Measurements from ENCODE around the gene SRI. TPM values are rescaled to one million over a fixed set of nuclear protein-coding genes. Genes with fewer than 3 reads are reported as not detected.

SRI gene
- total RNA-seq, 2 donors from 2014 or later, result 609 to 801 TPM

DNA sequence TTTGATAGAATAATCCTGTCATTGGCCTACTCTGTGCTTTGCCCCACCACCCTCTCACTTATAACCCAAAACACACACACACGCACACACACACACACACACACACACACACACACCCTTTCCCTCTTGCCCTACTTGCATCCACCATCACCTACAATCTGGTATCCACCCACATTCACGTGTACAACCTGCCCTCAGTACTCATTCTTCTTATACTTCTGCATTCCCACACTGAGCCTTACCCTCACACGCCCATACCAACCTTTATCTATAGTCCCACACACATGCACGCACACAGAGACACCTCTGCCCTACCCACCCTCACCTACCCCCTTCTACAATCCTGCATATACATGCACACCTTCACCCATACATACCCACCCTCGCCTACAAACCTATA is 10.8 kb upstream of the SRI start:
- peak; percentile 51 for DNase-seq
- no peak for TF ChIP-seq CTCF (IDR thresholded peaks at IDR 0.05)
- Histone ChIP-seq H3K36me3 (no peaks in the 10 kb centered on the region), H3K27me3 (no peaks in the 10 kb centered on the region), H3K4me1 (no peaks in the 10 kb centered on the region), H3K9me3 (no peaks in the 10 kb centered on the region), H3K4me3 (no peak overlapping the region), H3K9ac (ENCODE audit: low read depth in 2 of 2, low read length in 2 of 2) (peak overlapping the region in 1 of 2 donors; percentile 19), H3K27ac (no peak overlapping the region)
- intact Hi-C loops (cut with DNase I), result no loop called here

DNA sequence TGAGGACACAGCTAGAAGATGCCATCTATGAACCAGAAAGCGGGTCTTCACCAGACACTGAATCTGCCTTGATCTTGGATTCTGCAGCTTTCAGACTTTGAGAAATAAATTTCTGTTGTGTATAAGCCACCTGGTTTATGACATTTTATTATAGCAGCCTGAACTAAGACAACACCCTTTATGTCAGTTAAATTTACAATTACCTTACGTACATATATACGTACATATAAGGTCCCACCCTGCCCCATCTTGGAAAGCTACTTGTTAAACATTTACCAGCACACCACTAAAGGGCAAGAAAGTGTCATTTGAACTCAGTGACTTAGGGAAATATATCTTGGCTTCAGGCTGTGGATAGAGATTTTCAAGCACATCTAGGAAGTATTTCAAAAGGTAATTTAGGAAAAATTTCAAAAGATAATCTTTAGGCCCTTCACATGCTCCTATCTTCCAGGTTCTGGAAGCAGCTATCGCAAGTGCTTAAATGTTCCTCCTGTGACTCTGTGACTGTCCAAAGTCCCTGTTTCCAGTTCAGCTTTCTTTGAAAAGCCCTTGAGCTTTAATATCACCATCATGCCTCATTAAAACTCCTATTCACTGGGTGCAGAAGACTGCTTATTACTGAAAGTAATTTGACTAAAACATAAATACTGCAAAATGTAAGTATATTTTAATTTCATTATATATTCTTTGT is 9.6 kb upstream of the SRI start:
- intact Hi-C loops (cut with DNase I), result no loop called here
- H3K4me1 ChIP-seq, result no peaks in the 10 kb centered on the region
- H3K9me3 ChIP-seq, result no peaks in the 10 kb centered on the region
- no peaks in the 10 kb centered on the region for H3K36me3 ChIP-seq
- H3K27me3 ChIP-seq, result no peaks in the 10 kb centered on the region
- no peak overlapping the region for H3K4me3 ChIP-seq
- peak; percentile 77 for DNase-seq
- TF ChIP-seq CTCF (IDR thresholded peaks at IDR 0.05), result no peak
- peak overlapping the region; percentile 78 for H3K27ac ChIP-seq
- H3K9ac ChIP-seq (ENCODE audit: low read depth in 2 of 2, low read length in 2 of 2), result peak overlapping the region; percentile 36 to 64

DNA sequence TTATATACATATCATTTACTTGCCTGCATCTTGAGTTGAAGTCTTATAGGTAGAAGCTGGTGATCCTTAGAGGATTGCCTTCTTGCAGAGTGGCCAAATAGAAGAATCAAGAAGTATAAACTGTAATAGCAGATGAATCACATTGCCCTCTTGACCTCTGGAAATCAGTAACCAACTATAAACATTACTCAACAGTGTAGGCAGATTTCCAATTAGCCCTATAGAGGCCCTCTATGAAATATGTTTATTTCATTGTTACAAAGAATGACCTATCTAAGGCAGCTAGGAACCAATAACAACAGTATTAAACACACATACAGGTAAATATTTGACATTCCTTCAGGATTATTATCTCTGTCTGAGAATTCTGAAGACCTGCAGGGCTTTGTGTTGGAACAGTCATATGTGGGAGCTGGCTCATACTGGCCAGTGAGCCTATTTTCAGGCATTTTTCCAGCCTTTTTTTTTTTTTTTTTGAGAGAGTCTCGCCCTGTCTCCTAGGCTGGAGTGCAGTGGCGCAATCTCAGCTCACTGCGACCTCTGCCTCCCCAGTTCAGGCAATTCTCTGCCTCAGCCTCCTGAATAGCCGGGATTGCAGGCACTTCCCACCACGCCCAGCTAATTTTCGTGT is 7.2 kb upstream of the SRI start:
- peak; percentile 82 for DNase-seq
- no peak for TF ChIP-seq CTCF (IDR thresholded peaks at IDR 0.05)
- Histone ChIP-seq H3K36me3 (no peaks in the 10 kb centered on the region), H3K27ac (peak overlapping the region; percentile 65), H3K4me3 (peak overlapping the region; percentile 16), H3K4me1 (no peaks in the 10 kb centered on the region), H3K9ac (ENCODE audit: low read depth in 2 of 2, low read length in 2 of 2) (peak overlapping the region in 1 of 2 donors; percentile 81), H3K9me3 (no peaks in the 10 kb centered on the region), H3K27me3 (no peaks in the 10 kb centered on the region)
- intact Hi-C loops (cut with DNase I), result no loop called here

DNA sequence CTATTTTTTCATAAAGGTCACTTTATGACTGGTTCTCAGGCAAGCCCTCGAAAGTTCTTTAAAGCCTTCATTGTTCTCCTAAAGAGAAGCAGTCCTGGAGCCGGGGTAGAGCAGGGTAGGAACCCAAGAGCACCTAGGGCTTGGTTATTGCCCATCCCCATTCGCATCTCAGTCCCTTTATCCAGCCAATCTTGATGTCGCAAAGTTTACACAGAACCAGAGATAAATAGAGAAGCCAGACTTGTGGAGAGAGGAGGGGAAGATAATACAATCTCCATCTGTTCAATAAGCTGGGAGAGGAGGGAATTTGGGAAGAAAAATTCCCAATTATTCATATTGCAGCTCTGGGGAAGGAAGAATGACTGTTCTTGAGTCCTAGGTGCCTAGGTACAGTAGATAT is 6.4 kb upstream of the SRI start:
- intact Hi-C loops (cut with DNase I), result no loop called here
- no peaks in the 10 kb centered on the region for H3K36me3 ChIP-seq
- no peak for DNase-seq
- peak overlapping the region; percentile 65 for H3K27ac ChIP-seq
- no peak for TF ChIP-seq CTCF (IDR thresholded peaks at IDR 0.05)
- no peaks in the 10 kb centered on the region for H3K9me3 ChIP-seq
- peak overlapping the region; percentile 13 to 81 for H3K9ac ChIP-seq (ENCODE audit: low read depth in 2 of 2, low read length in 2 of 2)
- H3K4me3 ChIP-seq, result peak overlapping the region; percentile 16
- no peaks in the 10 kb centered on the region for H3K4me1 ChIP-seq
- H3K27me3 ChIP-seq, result no peaks in the 10 kb centered on the region

- Histone ChIP-seq H3K9me3 (no peaks in the 10 kb centered on the region), H3K4me3 (peak overlapping the region; percentile 16), H3K27me3 (no peaks in the 10 kb centered on the region), H3K27ac (peak overlapping the region; percentile 65), H3K9ac (ENCODE audit: low read depth in 2 of 2, low read length in 2 of 2) (peak overlapping the region in 1 of 2 donors; percentile 81), H3K4me1 (no peaks in the 10 kb centered on the region), H3K36me3 (no peaks in the 10 kb centered on the region)
- DNase-seq, result no peak
- intact Hi-C loops (cut with DNase I), result no loop called here
- no peak for TF ChIP-seq CTCF (IDR thresholded peaks at IDR 0.05)
Measured at GRCh38 chr7:88224601-88225275, 4.9 kb upstream of the SRI start.
